Keratinocyte (primary cell): ENCODE results near the gene CDYL2. TPM values are rescaled to one million over a fixed set of nuclear protein-coding genes. Genes with fewer than 3 reads are reported as not detected.

ENCODE experiments used
- DNase-seq: peaks from one replicate; pipeline ENCODE4 v3.0.0-alpha.2; 2011; ENCODE audit warnings: low read depth, missing footprints, low spot score
- FAIRE-seq: peaks from 2 replicates; lab custom pipeline; 2011; peaks lifted over from hg19 to GRCh38; lab: Jason Lieb, UNC
- H2AFZ ChIP-seq: 2 replicates; pipeline ENCODE4 v1.6.0; 2012; ENCODE audit warnings: low read length, control low read depth, inconsistent platforms; ENCODE audit not compliant: control insufficient read depth
- H3K27ac ChIP-seq: 2 replicates; pipeline ENCODE4 v1.5.1; 2011; ENCODE audit warnings: low read length; ENCODE audit not compliant: control insufficient read depth, insufficient read depth
- H3K27me3 ChIP-seq: 3 replicates; pipeline ENCODE4 v1.6.0; 2011; ENCODE audit warnings: low read length; ENCODE audit not compliant: control insufficient read depth, insufficient read depth; ENCODE audit errors: extremely low read depth
- H3K36me3 ChIP-seq, 2 experiments: 2 replicates in 1 of 2; 3 replicates in 1 of 2; pipeline ENCODE4 v1.5.1; 2011; ENCODE audit warnings: low read length in 2 of 2, mild to moderate bottlenecking in 1 of 2; ENCODE audit not compliant: control insufficient read depth in 2 of 2, insufficient read depth in 2 of 2; ENCODE audit errors: extremely low read depth in 1 of 2
- H3K4me1 ChIP-seq: 3 replicates; pipeline ENCODE4 v1.5.1; 2011; ENCODE audit warnings: low read length; ENCODE audit not compliant: control insufficient read depth, insufficient read depth; ENCODE audit errors: extremely low read depth
- H3K4me2 ChIP-seq: 3 replicates; pipeline ENCODE4 v1.6.0; 2011; ENCODE audit warnings: low read depth, low read length; ENCODE audit not compliant: control insufficient read depth, insufficient read depth; ENCODE audit errors: extremely low read depth
- H3K4me3 ChIP-seq, 3 experiments: fragments of 200-600 bp in 1 of 3; sonication (generic) in 1 of 3; 2 replicates in 2 of 3; 3 replicates in 1 of 3; pipeline ENCODE4 v1.5.1; 2011 to 2016; ENCODE audit warnings: low read length in 3 of 3, mild to moderate bottlenecking in 3 of 3, control low read depth in 2 of 3, inconsistent platforms in 1 of 3, low read depth in 1 of 3, mixed read lengths in 1 of 3, mixed run types in 1 of 3, moderate library complexity in 1 of 3; ENCODE audit not compliant: control insufficient read depth in 2 of 3, insufficient read depth in 2 of 3; ENCODE audit errors: extremely low read depth in 1 of 3
- H3K79me2 ChIP-seq: 2 replicates; pipeline ENCODE4 v1.6.0; 2012; ENCODE audit warnings: low read length; ENCODE audit not compliant: control insufficient read depth, insufficient read depth
- H3K9ac ChIP-seq: 3 replicates; pipeline ENCODE4 v1.6.0; 2011; ENCODE audit warnings: low read length; ENCODE audit not compliant: control insufficient read depth, insufficient read depth; ENCODE audit errors: extremely low read depth
- H3K9me1 ChIP-seq: 3 replicates; pipeline ENCODE4 v1.6.0; 2011; ENCODE audit warnings: low read length; ENCODE audit not compliant: control insufficient read depth, insufficient read depth; ENCODE audit errors: extremely low read depth
- H3K9me3 ChIP-seq: 2 replicates; pipeline ENCODE4 v1.5.1; 2012; ENCODE audit warnings: low read depth, low read length; ENCODE audit not compliant: control insufficient read depth
- H4K20me1 ChIP-seq: 3 replicates; pipeline ENCODE4 v1.6.0; 2011; ENCODE audit warnings: low read length; ENCODE audit not compliant: control insufficient read depth, insufficient read depth; ENCODE audit errors: extremely low read depth
- CTCF ChIP-seq, 3 experiments: IDR thresholded peaks in 1 of 3; conservative IDR thresholded peaks in 1 of 3; optimal IDR thresholded peaks in 1 of 3; 2 replicates in 2 of 3; 3 replicates in 1 of 3; pipeline versions ENCODE3 to v1.5.1; 2011; ENCODE audit warnings: low read length in 3 of 3, mild to moderate bottlenecking in 3 of 3, moderate library complexity in 2 of 3, control low read depth in 1 of 3, inconsistent platforms in 1 of 3; ENCODE audit not compliant: insufficient read depth in 2 of 3; ENCODE audit errors: extremely low read depth in 1 of 3
- EZH2 ChIP-seq: IDR thresholded peaks from one replicate; pipeline ENCODE4 v1.6.1; 2012; ENCODE audit warnings: inconsistent platforms, mild to moderate bottlenecking, low read length, moderate library complexity
- dilution Hi-C: fragments of 300-500 bp; cut with MboI; formaldehyde crosslinking; loops from one replicate; pipeline ENCODE4 v1.7.0; 2020; ENCODE audit warnings: low sequenced_read_pairs; ENCODE audit not compliant: extremely low pct_ligation_motif_present
- polyA plus RNA-seq, 5 experiments: library from polyadenylated mRNA; depleted of rRNA in 3 of 5; stranded (reverse) in 3 of 5; stranded (forward) in 1 of 5; unstranded in 1 of 5; fragments of >200 nt; gene quantifications; 1 replicate in 1 of 5; 2 replicates in 3 of 5; 3 replicates in 1 of 5; pipeline versions ENCODE4 v1.2.1 to v1.2.3, GENCODE V29; 2011 to 2012; ENCODE audit warnings: missing spikeins in 2 of 5, low read depth in 1 of 5, low replicate concordance in 1 of 5

CDYL2 gene
- polyA plus RNA-seq, 1 donor (not counting 4 experiments of a cell fraction or from before 2014, with no cell fraction given) = 2.0 TPM

- no peaks in the 10 kb centered on the region for H3K4me1 ChIP-seq
- no peak for FAIRE-seq
- no peaks in the 10 kb centered on the region for H3K27me3 ChIP-seq
- no peaks in the 10 kb centered on the region for H3K9me3 ChIP-seq
- no peaks in the 10 kb centered on the region for H4K20me1 ChIP-seq
- DNase-seq = no peak
- no peaks in the 10 kb centered on the region for H3K36me3 ChIP-seq
- no peak overlapping the region for H3K9ac ChIP-seq
- H3K4me2 ChIP-seq = no peak overlapping the region
- dilution Hi-C loops = no loop called here
- H3K27ac ChIP-seq = no peak overlapping the region
- no peaks in the 10 kb centered on the region for H3K9me1 ChIP-seq
- no peak for TF ChIP-seq EZH2
- TF ChIP-seq CTCF (optimal IDR thresholded peaks at IDR 0.05 in 1 of 3, IDR thresholded peaks at IDR 0.05 in 1 of 3, conservative IDR thresholded peaks at IDR 0.05 in 1 of 3; ENCODE audit: extremely low read depth in 1 of 3, insufficient read depth in 2 of 3, low read length in 3 of 3) = no peak
- no peaks in the 10 kb centered on the region for H3K79me2 ChIP-seq
- H3K4me3 ChIP-seq = no peak overlapping the region
- H2AFZ ChIP-seq = no peak overlapping the region
Observed at GRCh38 chr16:80827007-80827406, 22.6 kb upstream of the CDYL2 start.

GRCh38 chr16:80825365-80825758 lies 21.0 kb upstream of the CDYL2 start:
- Histone ChIP-seq H3K9ac (no peak overlapping the region), H3K79me2 (no peaks in the 10 kb centered on the region), H3K4me3 (no peak overlapping the region), H3K4me2 (no peak overlapping the region), H3K27me3 (no peaks in the 10 kb centered on the region), H3K9me1 (no peaks in the 10 kb centered on the region), H3K36me3 (no peaks in the 10 kb centered on the region), H3K9me3 (no peaks in the 10 kb centered on the region), H2AFZ (no peak overlapping the region), H3K27ac (no peak overlapping the region), H4K20me1 (no peaks in the 10 kb centered on the region), H3K4me1 (no peaks in the 10 kb centered on the region)
- dilution Hi-C loops = no loop called here
- FAIRE-seq (no peak), DNase-seq (no peak)
- TF ChIP-seq CTCF (optimal IDR thresholded peaks at IDR 0.05 in 1 of 3, IDR thresholded peaks at IDR 0.05 in 1 of 3, conservative IDR thresholded peaks at IDR 0.05 in 1 of 3; ENCODE audit: extremely low read depth in 1 of 3, insufficient read depth in 2 of 3, low read length in 3 of 3) (no peak), EZH2 (no peak)
